HG03064 (cell line): ENCODE data around the gene PTPRD.
"Not testable (repeated sequence)": the region's sequence is repeated elsewhere in the genome, so short reads cannot be mapped to it uniquely, and the experiment has no call there.

Experiments used
- ATAC-seq: cut with Tn5 transposase; IDR thresholded peaks from one replicate; pipeline ENCODE4 v1.9.1; 2021; ENCODE audit warnings: low read depth; ENCODE audit not compliant: unreplicated experiment

Gene PTPRD

GRCh38 chr9:9557804-9558334 lies 1054.9 kb downstream of the PTPRD start:
- no peak for ATAC-seq

GRCh38 chr9:9556865-9557803 lies 1055.7 kb downstream of the PTPRD start:
- no peak for ATAC-seq

- ATAC-seq = no peak
These were observed 1060.1 kb downstream of the PTPRD start for GRCh38 chr9:9552665-9553064.

- no peak for ATAC-seq
These were observed 1074.0 kb downstream of the PTPRD start for GRCh38 chr9:9538766-9539165.

GRCh38 chr9:9538356-9538755 lies 1074.4 kb downstream of the PTPRD start:
- no peak for ATAC-seq

GRCh38 chr9:9536523-9536922 lies 1076.3 kb downstream of the PTPRD start:
- no peak for ATAC-seq

- ATAC-seq = no peak
These were observed 1089.2 kb downstream of the PTPRD start for GRCh38 chr9:9523476-9524139.

- ATAC-seq = no peak
These were observed 1090.4 kb downstream of the PTPRD start for GRCh38 chr9:9522406-9522805.

- ATAC-seq = no peak
These were observed 1091.6 kb downstream of the PTPRD start for GRCh38 chr9:9521033-9521779.

- no peak for ATAC-seq
These were observed 1107.9 kb downstream of the PTPRD start for GRCh38 chr9:9504869-9505268.

- no peak for ATAC-seq
These were observed 1113.3 kb downstream of the PTPRD start for GRCh38 chr9:9499546-9499945.

GRCh38 chr9:9498846-9499245 lies 1114.0 kb downstream of the PTPRD start:
- no peak for ATAC-seq

GRCh38 chr9:9498128-9498527 lies 1114.7 kb downstream of the PTPRD start:
- no peak for ATAC-seq

- no peak for ATAC-seq
These were observed 1118.5 kb downstream of the PTPRD start for GRCh38 chr9:9494336-9494735.

GRCh38 chr9:9492506-9492905 lies 1120.3 kb downstream of the PTPRD start:
- ATAC-seq = no peak

- ATAC-seq = no peak
These were observed 1123.6 kb downstream of the PTPRD start for GRCh38 chr9:9489183-9489582.

GRCh38 chr9:9483175-9483574 lies 1129.6 kb downstream of the PTPRD start:
- ATAC-seq = no peak

GRCh38 chr9:9478741-9479140 lies 1134.1 kb downstream of the PTPRD start:
- ATAC-seq = no peak

GRCh38 chr9:9469271-9469670 lies 1143.5 kb downstream of the PTPRD start:
- no peak for ATAC-seq

GRCh38 chr9:9441874-9442273 lies 1170.9 kb downstream of the PTPRD start:
- not testable (repeated sequence) for ATAC-seq

GRCh38 chr9:9437641-9438040 lies 1175.2 kb downstream of the PTPRD start:
- no peak for ATAC-seq
